ENCODE measurements around the gene ACOT7. TPM values are rescaled to one million over a fixed set of nuclear protein-coding genes. Genes with fewer than 3 reads are reported as not detected.

ACOT7 gene
- total and polyA plus RNA-seq, 2 of the 13 experiments (the other 11 are each of a cell fraction or from before 2014, with no cell fraction given): 33.0 to 55.8 TPM

GRCh38 chr1:6347641-6348487 is 45.7 kb downstream of the ACOT7 start (continued):
- no peak for TF ChIP-seq FOXP4 (CRISPR knock-in tag; IDR thresholded peaks at IDR 0.05)
- no peak for TF ChIP-seq ZEB1 (IDR thresholded peaks at IDR 0.05; ENCODE audit: insufficient replicate concordance, low read depth)
- TF ChIP-seq ZNF709 (CRISPR knock-in tag; IDR thresholded peaks at IDR 0.05): no peak
- TF ChIP-seq SP140L (CRISPR knock-in tag; IDR thresholded peaks at IDR 0.05; ENCODE audit: borderline replicate concordance): no peak
- TF ChIP-seq NFE2L2 (IDR thresholded peaks at IDR 0.05; ENCODE audit: low read length): no peak
- no peak for TF ChIP-seq ZNF552 (CRISPR knock-in tag; IDR thresholded peaks at IDR 0.05; ENCODE audit: borderline replicate concordance)
- no peak for TF ChIP-seq MAF1 (CRISPR knock-in tag; IDR thresholded peaks at IDR 0.05; ENCODE audit: borderline replicate concordance)
- no peak for TF ChIP-seq ZNF646 (CRISPR knock-in tag; IDR thresholded peaks at IDR 0.05)
- no peak for TF ChIP-seq ZNF670 (CRISPR knock-in tag; IDR thresholded peaks at IDR 0.05; ENCODE audit: borderline replicate concordance)
- TF ChIP-seq ZNF282 (IDR thresholded peaks at IDR 0.05; ENCODE audit: partially characterized antibody): no peak
- TF ChIP-seq ZNF691 (CRISPR knock-in tag; IDR thresholded peaks at IDR 0.05; ENCODE audit: borderline replicate concordance, low read depth): 0 out of 2 replicates have a peak, but pooled peaks have one; percentile 21
- no peak for TF ChIP-seq ZNF101 (CRISPR knock-in tag; IDR thresholded peaks at IDR 0.05; ENCODE audit: borderline replicate concordance, low read depth)
- TF ChIP-seq POLR2A (IDR thresholded peaks at IDR 0.05; ENCODE audit: insufficient read depth in 1 of 2, low read depth in 2 of 2, low read length in 2 of 2): no peak
- TF ChIP-seq TRIM22 (IDR thresholded peaks at IDR 0.05): no peak
- TF ChIP-seq ZSCAN25 (CRISPR knock-in tag; IDR thresholded peaks at IDR 0.05): peak; percentile 85
- TF ChIP-seq ZNF501 (CRISPR knock-in tag; IDR thresholded peaks at IDR 0.05): no peak
- TF ChIP-seq ZNF446 (CRISPR knock-in tag; IDR thresholded peaks at IDR 0.05): no peak
- TF ChIP-seq ZNF274 (CRISPR knock-in tag; IDR thresholded peaks at IDR 0.05): no peak
- TF ChIP-seq FOXJ3 (CRISPR knock-in tag; IDR thresholded peaks at IDR 0.05; ENCODE audit: borderline replicate concordance): no peak

Measured in HepG2 (cell line).